Hematopoietic multipotent progenitor cell (in vitro differentiated cells): ENCODE results near the gene TSPEAR. TPM values are rescaled to one million over a fixed set of nuclear protein-coding genes. Genes with fewer than 3 reads are reported as not detected.
"Not testable (repeated sequence)": the region's sequence is repeated elsewhere in the genome, so short reads cannot be mapped to it uniquely, and the experiment has no call there.

Experiments
- DNase-seq, 3 donors: peaks; one replicate each; pipeline ENCODE4 v3.0.0-alpha.2; 2011 to 2015; ENCODE audit warnings: low read depth in 2 of 3, low spot score in 2 of 3
- total RNA-seq: library from RNA; depleted of rRNA; stranded (reverse); fragments of >200 nt; gene quantifications from one replicate; pipeline ENCODE4 v1.2.3, GENCODE V29; 2012

The TSPEAR gene
- total RNA-seq, 1 donor: not detected

DNA sequence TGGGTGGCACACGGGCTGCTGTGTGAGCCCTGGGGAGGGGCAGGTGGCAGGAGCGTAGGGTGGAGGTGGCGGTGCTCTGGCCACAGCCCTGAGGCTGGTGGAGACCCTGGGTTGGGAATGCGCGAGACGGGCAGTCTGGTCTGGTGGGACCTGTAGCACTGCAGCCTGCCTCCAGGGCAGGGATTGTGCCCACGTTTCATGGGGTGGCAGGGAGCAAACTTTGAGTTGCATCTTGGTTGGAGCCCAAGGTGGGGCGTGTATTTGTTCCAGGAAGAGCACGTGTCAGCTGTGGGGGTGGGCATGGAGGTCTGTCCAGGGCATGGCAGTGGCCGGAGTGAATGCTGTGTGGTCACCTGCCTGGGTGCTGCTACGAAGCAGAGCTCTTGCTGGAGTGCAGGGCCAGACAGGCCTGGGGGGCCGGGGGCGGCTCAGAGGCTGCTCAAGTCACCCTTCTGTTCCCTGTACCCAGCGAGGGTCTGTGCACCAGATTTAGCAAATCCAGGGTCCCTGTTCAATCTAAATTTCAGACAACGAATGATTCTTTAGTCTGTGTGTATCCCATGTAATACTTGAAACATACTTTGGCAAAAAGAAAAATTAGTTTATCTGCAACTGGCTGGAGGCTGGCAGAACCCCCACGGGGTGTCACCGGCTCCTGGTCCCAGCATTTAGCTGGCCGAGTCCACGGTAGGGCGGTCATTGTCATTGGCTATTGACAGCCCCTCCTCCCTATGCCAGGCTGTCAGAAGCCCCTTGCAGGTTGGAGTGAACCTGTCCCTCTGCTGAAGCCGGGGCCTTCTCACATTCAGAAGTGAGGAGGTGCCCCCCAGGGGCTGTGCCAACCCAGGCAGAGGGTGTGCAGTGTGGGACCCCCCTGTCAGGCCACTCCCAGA lies 198.6 kb downstream of the TSPEAR start:
- DNase-seq: no peak

- DNase-seq: no peak
Observed at GRCh38 chr21:44511938-44512275, 199.5 kb downstream of the TSPEAR start.

- no peak for DNase-seq
Observed at GRCh38 chr21:44511219-44511937, 200.0 kb downstream of the TSPEAR start.

- peak; percentile 60 to 80 (median 76) for DNase-seq
Observed at GRCh38 chr21:44510508-44511218, 200.7 kb downstream of the TSPEAR start.

- DNase-seq: no peak
Observed at GRCh38 chr21:44510109-44510507, 201.3 kb downstream of the TSPEAR start.

DNA sequence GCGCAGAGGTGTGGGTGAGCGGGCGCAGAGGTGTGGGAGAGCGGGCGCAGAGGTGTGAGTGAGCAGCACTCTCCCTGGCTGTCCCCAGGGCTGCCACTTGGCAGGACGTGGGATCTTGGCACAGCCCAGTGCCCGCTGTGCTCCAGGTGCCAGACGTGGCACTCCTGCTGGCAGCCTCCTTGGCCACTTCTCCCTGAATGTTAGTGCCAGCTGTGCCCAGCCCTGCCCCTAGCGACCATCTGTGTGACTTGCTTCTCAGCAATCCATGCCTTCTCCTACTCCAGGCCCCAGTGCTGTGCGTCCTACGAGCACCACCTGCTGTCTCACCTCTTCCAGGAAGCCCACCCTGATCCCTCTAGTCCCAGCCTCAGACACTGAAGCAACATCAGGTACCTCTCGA lies 201.8 kb downstream of the TSPEAR start:
- DNase-seq: no peak

DNA sequence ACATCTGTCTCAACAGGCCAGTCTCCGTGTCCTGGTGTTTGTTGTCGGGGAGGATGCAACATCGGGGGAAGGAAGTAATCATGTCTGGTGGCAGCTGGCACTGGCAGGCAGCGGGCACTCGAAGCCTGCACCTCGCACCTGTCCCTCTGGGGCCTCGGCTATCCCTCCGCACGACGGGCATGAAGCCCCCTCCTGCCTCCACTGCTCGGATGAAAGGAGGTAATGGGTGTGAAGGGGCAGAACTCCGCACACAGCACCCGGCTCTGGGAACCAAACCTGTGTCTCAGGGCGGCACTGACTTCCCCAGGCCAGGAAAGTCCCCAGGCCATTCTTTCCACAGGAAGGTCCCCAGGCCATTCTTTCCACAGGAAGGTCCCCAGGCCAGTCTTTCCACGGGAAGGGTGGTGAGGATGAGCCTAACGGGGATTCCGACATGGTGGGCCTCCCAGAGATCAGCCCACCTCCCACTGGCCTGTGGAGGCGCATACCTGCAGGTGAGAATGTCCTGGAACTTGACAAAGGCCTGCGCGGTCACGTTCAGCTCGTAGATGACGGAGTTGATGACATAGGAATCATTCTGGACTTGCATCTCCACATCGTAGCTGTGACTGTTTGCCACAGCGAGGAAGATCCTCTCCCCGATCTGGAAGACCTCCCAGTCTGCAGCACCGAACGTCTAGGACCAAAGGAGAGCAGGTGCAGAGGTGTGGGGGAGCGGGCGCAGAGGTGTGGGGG lies 202.5 kb downstream of the TSPEAR start:
- no peak for DNase-seq

DNA sequence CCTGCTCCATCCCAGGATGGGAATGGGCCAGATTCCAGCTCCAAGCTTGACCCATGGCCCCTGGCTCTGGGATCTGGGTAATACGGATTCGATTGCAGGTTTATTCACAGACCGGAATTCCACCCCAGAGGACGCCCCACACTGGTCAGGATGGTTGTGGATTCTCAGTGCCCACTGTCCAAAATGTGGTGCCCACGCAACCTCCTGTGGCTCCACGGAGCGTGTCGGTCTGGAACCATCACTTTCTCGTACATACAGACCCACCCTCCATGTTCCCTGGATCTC lies 203.0 kb downstream of the TSPEAR start:
- DNase-seq: no peak

DNA sequence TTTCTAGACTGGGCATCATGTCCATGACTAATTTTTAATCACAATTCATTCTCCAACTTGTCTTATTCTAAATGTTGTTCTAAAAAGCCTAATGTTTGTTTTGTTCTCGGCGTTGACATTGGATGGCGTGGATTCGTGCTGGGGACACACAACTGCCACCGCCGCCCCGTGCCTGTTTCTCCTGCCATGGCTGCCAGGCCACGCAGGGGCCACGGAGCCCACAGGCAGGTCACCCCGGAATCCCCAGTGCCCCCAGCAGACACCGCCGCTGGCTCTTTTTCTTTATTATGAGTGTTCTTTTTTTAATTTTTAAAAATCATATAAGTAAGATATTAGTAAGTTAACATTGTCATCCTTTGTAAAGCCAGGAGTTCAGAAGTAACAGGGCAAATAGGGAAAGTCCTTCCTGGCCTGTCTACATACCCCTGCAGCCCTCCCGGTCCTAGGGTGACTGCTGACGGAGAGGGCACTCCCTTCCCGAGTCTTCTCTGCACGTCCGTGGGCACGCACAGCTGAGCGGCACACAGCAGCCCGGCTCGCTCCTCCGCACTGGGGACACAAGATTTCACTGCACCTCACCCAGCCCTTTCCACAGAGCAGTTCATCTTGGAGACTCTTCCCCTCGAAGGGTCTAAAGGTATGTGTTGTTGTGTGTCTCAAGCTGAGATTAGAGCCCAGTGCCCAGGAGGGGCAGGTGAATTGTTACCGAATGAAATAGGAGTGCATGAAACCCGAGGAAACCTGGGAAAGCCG lies 203.5 kb downstream of the TSPEAR start:
- no peak for DNase-seq

- DNase-seq: no peak
Observed at GRCh38 chr21:44506279-44507255, 204.8 kb downstream of the TSPEAR start.

- no peak for DNase-seq
Observed at GRCh38 chr21:44505673-44506278, 205.6 kb downstream of the TSPEAR start.

- no peak for DNase-seq
Observed at GRCh38 chr21:44503901-44504399, 207.4 kb downstream of the TSPEAR start.

- not testable (repeated sequence) for DNase-seq
Observed at GRCh38 chr21:44503006-44503889, 208.1 kb downstream of the TSPEAR start.

- no peak for DNase-seq
Observed at GRCh38 chr21:44502171-44502958, 209.0 kb downstream of the TSPEAR start.

DNA sequence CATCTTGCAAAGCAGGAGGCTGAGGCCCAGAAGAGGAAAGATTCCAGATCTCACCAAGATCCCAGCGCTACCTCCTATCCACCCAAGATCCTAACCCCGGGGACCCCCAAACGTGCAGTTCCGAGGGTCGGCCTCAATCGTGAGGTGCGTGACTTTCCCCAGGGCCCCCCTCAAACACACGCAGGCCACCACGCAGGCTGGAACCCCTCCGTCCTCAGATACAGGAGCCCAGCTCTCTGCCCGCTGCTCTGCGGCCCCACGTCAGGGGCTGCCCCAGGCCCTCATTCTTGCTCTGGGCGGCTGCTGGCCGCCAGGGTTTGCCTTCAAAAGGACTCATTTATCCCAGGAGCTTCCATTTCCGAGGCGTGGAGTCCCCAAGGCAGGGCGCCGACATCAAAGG lies 211.3 kb downstream of the TSPEAR start:
- no peak for DNase-seq

DNA sequence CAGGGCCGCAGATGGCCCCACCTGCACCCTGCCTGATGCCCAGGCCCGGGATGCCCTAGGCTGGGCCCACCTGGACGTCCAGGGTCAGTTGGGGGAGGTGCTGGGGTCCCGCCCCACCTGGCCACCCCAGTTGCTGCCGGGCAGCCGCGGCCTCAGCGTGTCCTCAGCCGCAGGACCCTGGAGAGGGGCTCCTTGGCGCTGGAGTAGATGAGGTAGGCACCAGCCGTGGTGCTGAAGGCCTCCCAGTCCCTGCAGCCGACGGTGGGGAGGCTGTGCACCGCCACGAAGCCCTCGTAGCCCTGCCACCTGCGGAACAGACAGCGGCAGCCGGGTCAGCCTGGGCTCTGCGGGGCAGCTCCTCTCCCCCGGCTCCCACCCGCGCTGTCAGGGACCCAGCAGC lies 211.7 kb downstream of the TSPEAR start:
- no peak for DNase-seq

DNA sequence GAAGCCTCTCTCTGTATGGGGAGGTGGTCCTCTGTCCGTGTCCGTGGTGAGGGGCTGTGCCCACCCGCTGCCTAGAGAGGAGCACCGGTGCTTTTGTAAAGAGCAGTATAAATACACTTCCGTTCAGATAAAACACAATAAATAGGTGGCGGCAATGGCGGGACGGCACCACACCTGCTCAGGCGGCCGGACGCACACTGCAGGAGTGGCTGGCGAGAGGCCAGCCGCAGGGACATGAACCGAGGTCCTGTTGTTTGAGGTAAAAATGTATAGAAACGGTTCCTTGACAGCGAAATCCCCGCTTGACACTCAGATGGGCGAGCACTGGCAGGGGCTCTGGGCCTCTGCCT lies 212.2 kb downstream of the TSPEAR start:
- DNase-seq: no peak
